Caco-2 (cell line): Measurements from ENCODE around the gene LSG1. TPM values are rescaled to one million over a fixed set of nuclear protein-coding genes. Genes with fewer than 3 reads are reported as not detected.

Experiments used
- BruUV-seq: library from RNA; stranded (reverse); fragments of 400-500 nt; replicated peaks from 2 replicates; lab custom pipeline; 2021; lab: Mats Ljungman, UMichigan
- CTCF ChIA-PET: fragments of 300-600 bp; sonication (Branson Sonifier 250); formaldehyde crosslinking; loops from one replicate; lab custom pipeline; 2022; ENCODE audit warnings: antibody characterized with exemption; lab: Charles Lee
- POLR2A ChIA-PET: fragments of 300-600 bp; sonication (Branson Sonifier 250); formaldehyde crosslinking; loops from one replicate; lab custom pipeline; 2022; ENCODE audit warnings: antibody characterized with exemption; lab: Charles Lee
- DNase-seq, 2 experiments: peaks; one replicate each; pipeline versions ENCODE4 v3.0.0 to v3.0.0-alpha.2; 2020 to 2022
- H3K27me3 ChIP-seq: replicated peaks from 2 replicates; pipeline ENCODE4 v1.6.0; 2011; ENCODE audit warnings: low read length; ENCODE audit not compliant: control insufficient read depth, insufficient read depth
- H3K36me3 ChIP-seq: 2 replicates; pipeline ENCODE4 v1.5.1; 2011; ENCODE audit warnings: low read length; ENCODE audit not compliant: control insufficient read depth, insufficient read depth
- H3K4me1 ChIP-seq: fragments of 250-450 bp; sonication (Bioruptor Pico); 2 replicates; pipeline ENCODE4 v1.5.1; 2020; ENCODE audit warnings: mild to moderate bottlenecking
- H3K4me3 ChIP-seq: 2 replicates; pipeline ENCODE4 v1.5.1; 2011; ENCODE audit warnings: low read depth, mild to moderate bottlenecking, control low read depth, low read length
- H3K9me3 ChIP-seq: fragments of 250-450 bp; sonication (Bioruptor Pico); 2 replicates; pipeline ENCODE4 v1.5.1; 2020; ENCODE audit warnings: mild to moderate bottlenecking, moderate library complexity
- H3K27ac Mint-ChIP-seq: one replicate; pipeline ENCODE4 v1.8.0; 2022; ENCODE audit warnings: mixed read lengths; ENCODE audit not compliant: unreplicated experiment
- H3K27me3 Mint-ChIP-seq: one replicate; pipeline ENCODE4 v1.8.0; 2022; ENCODE audit warnings: mixed read lengths; ENCODE audit not compliant: insufficient read depth, unreplicated experiment
- H3K36me3 Mint-ChIP-seq: one replicate; pipeline ENCODE4 v1.8.0; 2022; ENCODE audit warnings: mild to moderate bottlenecking, mixed read lengths; ENCODE audit not compliant: insufficient read depth, unreplicated experiment
- H3K4me1 Mint-ChIP-seq: one replicate; pipeline ENCODE4 v1.8.0; 2022; ENCODE audit warnings: low read depth, mixed read lengths; ENCODE audit not compliant: unreplicated experiment
- H3K4me3 Mint-ChIP-seq: one replicate; pipeline ENCODE4 v1.8.0; 2022; ENCODE audit warnings: mild to moderate bottlenecking, moderate library complexity, mixed read lengths; ENCODE audit not compliant: unreplicated experiment
- H3K9me3 Mint-ChIP-seq: one replicate; pipeline ENCODE4 v1.8.0; 2022; ENCODE audit warnings: mixed read lengths; ENCODE audit not compliant: unreplicated experiment
- intact Hi-C: fragments of 100-400 bp; cut with micrococcal nuclease; formaldehyde crosslinking; loops from one replicate; pipeline ENCODE4 v1.10.0; 2022; ENCODE audit not compliant: unreplicated experiment
- total RNA-seq: library from RNA; stranded (reverse); gene quantifications from 2 replicates; pipeline ENCODE4 v1.2.3, GENCODE V29; 2022
- TF ChIP-seq, protein P1 (sequence below), 2 experiments: fragments of 200-600 bp in 1 of 2; IDR thresholded peaks; 1 replicate in 1 of 2; 2 replicates in 1 of 2; pipeline versions ENCODE4 v1.5.1 to v1.8.0; 2011 to 2022; ENCODE audit warnings: antibody characterized with exemption in 1 of 2, control low read depth in 1 of 2, inconsistent platforms in 1 of 2, low read depth in 1 of 2, low read length in 1 of 2, mild to moderate bottlenecking in 1 of 2, moderate library complexity in 1 of 2; ENCODE audit not compliant: insufficient read depth in 1 of 2, severe bottlenecking in 1 of 2, unreplicated experiment in 1 of 2

Gene LSG1
- total RNA-seq, 1 experiment from 2014 or later = 48.0 TPM

DNA sequence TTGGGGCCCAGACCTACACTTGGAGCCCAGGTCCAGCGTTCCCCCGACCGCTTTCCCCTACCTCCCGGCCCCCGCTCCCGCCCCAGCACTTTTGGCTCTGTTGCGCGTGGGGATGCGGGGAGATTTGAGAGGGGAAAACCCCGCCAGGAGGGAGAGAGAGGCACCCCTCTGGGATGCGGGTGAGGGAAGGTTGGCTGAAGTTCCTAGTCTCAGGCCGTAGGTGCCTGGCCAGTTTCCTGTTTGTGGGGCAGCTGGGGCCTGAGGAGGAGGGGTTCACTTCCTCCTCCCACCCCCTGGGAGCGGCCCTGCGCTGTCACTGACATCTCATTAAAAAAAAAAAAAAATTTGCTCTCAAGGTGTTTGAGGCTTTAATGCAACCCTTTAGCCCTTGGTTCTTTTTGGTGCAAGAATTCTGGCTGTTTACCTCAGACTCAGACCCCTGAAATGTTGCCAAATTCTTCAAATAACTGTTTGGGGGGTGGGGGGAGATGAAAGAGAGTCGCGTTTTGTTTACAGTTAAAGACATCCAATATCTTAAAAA lies 16.3 kb upstream of the LSG1 start:
- POLR2A ChIA-PET = interaction anchor here (0.9 kb wide), 1 partner anchor 81 kb away, joined by 3 read pairs; no protein-coding TSS in a partner anchor
- Histone ChIP-seq H3K4me3 (no peak overlapping the region), H3K27me3 (no peaks in the 10 kb centered on the region), H3K9me3 (no peaks in the 10 kb centered on the region), H3K4me1 (peaks cover 10% of the 10 kb centered on the region; the same call in 1 of the 2 replicates), H3K36me3 (no peaks in the 10 kb centered on the region)
- no peaks in the 10 kb centered on the region for H3K9me3 Mint-ChIP-seq
- CTCF ChIA-PET = interaction anchor here (0.6 to 1.4 kb wide), 2 partner anchors 81 to 183 kb away, joined by 3 to 4 read pairs; no protein-coding TSS in a partner anchor
- H3K4me1 Mint-ChIP-seq = peaks cover 14% of the 10 kb centered on the region
- intact Hi-C loops = loop anchor here (5.0 to 10.0 kb wide), 2 partner anchors 34 to 187 kb away; no protein-coding TSS in a partner anchor
- no TSS peak for BruUV-seq
- H3K4me3 Mint-ChIP-seq = no peak overlapping the region
- TF ChIP-seq, protein P1, sequence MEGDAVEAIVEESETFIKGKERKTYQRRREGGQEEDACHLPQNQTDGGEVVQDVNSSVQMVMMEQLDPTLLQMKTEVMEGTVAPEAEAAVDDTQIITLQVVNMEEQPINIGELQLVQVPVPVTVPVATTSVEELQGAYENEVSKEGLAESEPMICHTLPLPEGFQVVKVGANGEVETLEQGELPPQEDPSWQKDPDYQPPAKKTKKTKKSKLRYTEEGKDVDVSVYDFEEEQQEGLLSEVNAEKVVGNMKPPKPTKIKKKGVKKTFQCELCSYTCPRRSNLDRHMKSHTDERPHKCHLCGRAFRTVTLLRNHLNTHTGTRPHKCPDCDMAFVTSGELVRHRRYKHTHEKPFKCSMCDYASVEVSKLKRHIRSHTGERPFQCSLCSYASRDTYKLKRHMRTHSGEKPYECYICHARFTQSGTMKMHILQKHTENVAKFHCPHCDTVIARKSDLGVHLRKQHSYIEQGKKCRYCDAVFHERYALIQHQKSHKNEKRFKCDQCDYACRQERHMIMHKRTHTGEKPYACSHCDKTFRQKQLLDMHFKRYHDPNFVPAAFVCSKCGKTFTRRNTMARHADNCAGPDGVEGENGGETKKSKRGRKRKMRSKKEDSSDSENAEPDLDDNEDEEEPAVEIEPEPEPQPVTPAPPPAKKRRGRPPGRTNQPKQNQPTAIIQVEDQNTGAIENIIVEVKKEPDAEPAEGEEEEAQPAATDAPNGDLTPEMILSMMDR (IDR thresholded peaks at IDR 0.05; ENCODE audit: insufficient read depth in 1 of 2, low read depth in 1 of 2, low read length in 1 of 2, severe bottlenecking in 1 of 2, unreplicated experiment in 1 of 2) = no peak
- H3K27ac Mint-ChIP-seq = no peak overlapping the region
- DNase-seq = peak in 1 of 2 experiments; percentile 15
- H3K27me3 Mint-ChIP-seq = no peaks in the 10 kb centered on the region
- peaks cover 6% of the 10 kb centered on the region for H3K36me3 Mint-ChIP-seq

DNA sequence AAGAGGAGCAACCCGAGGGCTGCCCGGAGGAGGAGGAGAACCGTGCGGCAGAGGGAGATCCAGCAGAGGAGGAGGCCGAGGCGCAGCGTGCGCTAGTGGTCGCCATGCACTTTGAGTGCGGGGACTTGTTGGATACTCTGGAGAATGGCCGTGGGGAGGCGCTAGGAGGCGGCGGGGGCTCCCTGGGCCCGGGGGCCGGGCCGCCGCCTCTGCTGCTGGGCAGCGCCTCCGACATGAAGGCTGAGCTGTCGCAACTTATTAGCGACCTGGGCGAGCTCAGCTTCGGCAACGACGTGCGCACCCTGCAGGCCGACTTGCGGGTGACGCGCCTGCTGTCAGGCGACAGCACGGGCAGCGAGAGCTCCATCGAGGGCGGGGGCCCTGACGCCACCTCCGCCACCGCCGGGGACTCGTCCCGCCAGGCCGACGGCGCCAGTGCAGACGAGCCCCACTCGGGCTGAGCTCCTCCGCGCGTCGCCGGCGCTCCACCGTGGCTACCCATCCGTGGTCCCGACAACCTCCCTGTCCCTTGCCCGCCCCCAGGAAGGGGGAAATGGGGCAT lies 15.7 kb upstream of the LSG1 start:
- peaks cover 14% of the 10 kb centered on the region for H3K4me1 Mint-ChIP-seq
- no peaks in the 10 kb centered on the region for H3K27me3 Mint-ChIP-seq
- TF ChIP-seq, protein P1 (IDR thresholded peaks at IDR 0.05; ENCODE audit: insufficient read depth in 1 of 2, low read depth in 1 of 2, low read length in 1 of 2, severe bottlenecking in 1 of 2, unreplicated experiment in 1 of 2) = peak in 1 of 2 experiments; percentile 11
- Histone ChIP-seq H3K4me3 (peak overlapping the region; percentile 23), H3K36me3 (no peaks in the 10 kb centered on the region), H3K4me1 (peaks cover 10% of the 10 kb centered on the region; the same call in 1 of the 2 replicates), H3K27me3 (no peaks in the 10 kb centered on the region), H3K9me3 (no peaks in the 10 kb centered on the region)
- ChIA-PET POLR2A (interaction anchor here (0.9 kb wide), 1 partner anchor 81 kb away, joined by 3 read pairs; no protein-coding TSS in a partner anchor), CTCF (interaction anchor here (0.6 to 1.4 kb wide), 3 partner anchors 81 to 266 kb away, joined by 3 to 4 read pairs (median 3); no protein-coding TSS in a partner anchor)
- intact Hi-C loops = loop anchor here (5.0 to 10.0 kb wide), 2 partner anchors 35 to 187 kb away; no protein-coding TSS in a partner anchor
- H3K4me3 Mint-ChIP-seq = peak overlapping the region; percentile 80
- no peaks in the 10 kb centered on the region for H3K9me3 Mint-ChIP-seq
- H3K27ac Mint-ChIP-seq = no peak overlapping the region
- no TSS peak for BruUV-seq
- peak; percentile 42 to 64 for DNase-seq
- H3K36me3 Mint-ChIP-seq = peaks cover 6% of the 10 kb centered on the region
